Liver (tissue), 3 donors: ENCODE results near the gene SLU7.

Experiments used
- CTCF ChIP-seq: fragments of 150-350 bp; IDR thresholded peaks from 2 replicates; pipeline ENCODE4 v1.5.1; 2017; ENCODE audit warnings: improper control_type of control experiment, low read depth, low read length; ENCODE audit not compliant: missing input control
- JUND ChIP-seq, 2 donors: IDR thresholded peaks; 2 replicates each; pipeline ENCODE4 v1.6.1; 2016; ENCODE audit warnings: antibody characterized with exemption in 2 of 2
- RAD21 ChIP-seq, 2 donors: IDR thresholded peaks; 2 replicates each; pipeline ENCODE4 v1.6.1; 2016; ENCODE audit warnings: antibody characterized with exemption in 2 of 2, mild to moderate bottlenecking in 2 of 2
- REST ChIP-seq: IDR thresholded peaks from 2 replicates; pipeline ENCODE4 v1.6.1; 2016; ENCODE audit warnings: antibody characterized with exemption, mild to moderate bottlenecking
- SP1 ChIP-seq: IDR thresholded peaks from 2 replicates; pipeline ENCODE4 v1.6.1; 2018; ENCODE audit warnings: antibody characterized with exemption, mild to moderate bottlenecking
- YY1 ChIP-seq: IDR thresholded peaks from 2 replicates; pipeline ENCODE4 v1.6.1; 2016; ENCODE audit warnings: antibody characterized with exemption, mild to moderate bottlenecking
- ZBTB33 ChIP-seq: IDR thresholded peaks from 2 replicates; pipeline ENCODE4 v1.6.1; 2016; ENCODE audit warnings: antibody characterized with exemption
- donor health status: healthy.
- donor health status: healthy.

- TF ChIP-seq CTCF (no peak), ZBTB33 (no peak), REST (no peak), RAD21 (IDR thresholded peaks at IDR 0.05) (no peak), YY1 (no peak), SP1 (no peak), JUND (IDR thresholded peaks at IDR 0.05) (no peak)
Measured at GRCh38 chr5:160457252-160457651, 38.4 kb upstream of the SLU7 start.
